GM23338 (cell line): ENCODE measurements around the gene CNOT6L. TPM values are rescaled to one million over a fixed set of nuclear protein-coding genes. Genes with fewer than 3 reads are reported as not detected.

Source experiments
- ATAC-seq: fragments of 200-7000 bp; cut with Tn5 transposase; 3 replicates; pipeline ENCODE4 v1.9.1; 2020
- DNase-seq: peaks from one replicate; pipeline ENCODE4 v3.0.0-alpha.2; 2015; ENCODE audit warnings: low spot score
- H2AFZ ChIP-seq: fragments of 200-600 bp; sonication (generic); 2 replicates; pipeline ENCODE4 v1.8.0; 2016; ENCODE audit warnings: antibody characterized with exemption, mild to moderate bottlenecking, moderate library complexity
- H3F3A ChIP-seq: fragments of 200-600 bp; sonication (generic); replicated peaks from 2 replicates; pipeline ENCODE4 v1.8.0; 2017; ENCODE audit warnings: antibody characterized with exemption, mixed run types, low read depth
- H3K27ac ChIP-seq: fragments of 200-600 bp; sonication (generic); 2 replicates; pipeline ENCODE4 v1.6.1; 2016; ENCODE audit warnings: low read depth
- H3K27me3 ChIP-seq: fragments of 200-600 bp; sonication (generic); 2 replicates; pipeline ENCODE4 v1.8.0; 2016; ENCODE audit warnings: mild to moderate bottlenecking, mixed run types, moderate library complexity; ENCODE audit not compliant: insufficient read depth
- H3K36me3 ChIP-seq: fragments of 200-600 bp; sonication (generic); 2 replicates; pipeline ENCODE4 v1.8.0; 2016; ENCODE audit warnings: mild to moderate bottlenecking; ENCODE audit not compliant: insufficient read depth
- H3K4me1 ChIP-seq: fragments of 200-600 bp; sonication (generic); 2 replicates; pipeline ENCODE4 v1.8.0; 2016; ENCODE audit warnings: mild to moderate bottlenecking, moderate library complexity; ENCODE audit not compliant: insufficient read depth
- H3K4me2 ChIP-seq: fragments of 200-600 bp; sonication (generic); 2 replicates; pipeline ENCODE4 v1.7.1; 2017; ENCODE audit warnings: mixed run types
- H3K4me3 ChIP-seq: fragments of 200-600 bp; sonication (generic); 2 replicates; pipeline ENCODE4 v1.6.1; 2016; ENCODE audit warnings: mixed run types
- H3K79me2 ChIP-seq: fragments of 200-600 bp; sonication (generic); replicated peaks from 2 replicates; pipeline ENCODE4 v1.8.0; 2017; ENCODE audit warnings: mild to moderate bottlenecking; ENCODE audit not compliant: insufficient read depth
- H3K9me2 ChIP-seq: fragments of 200-600 bp; sonication (generic); 2 replicates; pipeline ENCODE4 v1.8.0; 2017; ENCODE audit not compliant: insufficient read depth
- H4K20me1 ChIP-seq: fragments of 200-600 bp; sonication (generic); replicated peaks from 2 replicates; pipeline ENCODE4 v1.8.0; 2017; ENCODE audit warnings: mild to moderate bottlenecking; ENCODE audit not compliant: insufficient read depth
- H3K27ac Mint-ChIP-seq: 2 replicates; pipeline ENCODE4 v1.8.0; 2020; ENCODE audit warnings: inconsistent platforms, mild to moderate bottlenecking, moderate library complexity, mixed read lengths
- H3K27me3 Mint-ChIP-seq: 3 replicates; pipeline ENCODE4 v1.8.0; 2022; ENCODE audit warnings: low read depth, mild to moderate bottlenecking, moderate library complexity, mixed read lengths, inconsistent platforms; ENCODE audit not compliant: insufficient read depth, poor library complexity
- H3K36me3 Mint-ChIP-seq: 3 replicates; pipeline ENCODE4 v1.8.0; 2021; ENCODE audit warnings: low read depth, mild to moderate bottlenecking, inconsistent platforms, moderate library complexity, mixed read lengths
- H3K4me1 Mint-ChIP-seq: 3 replicates; pipeline ENCODE4 v1.8.0; 2020; ENCODE audit warnings: mild to moderate bottlenecking, inconsistent platforms, mixed read lengths
- H3K4me3 Mint-ChIP-seq: 3 replicates; pipeline ENCODE4 v1.8.0; 2021; ENCODE audit warnings: moderate library complexity, mild to moderate bottlenecking, inconsistent platforms, mixed read lengths
- H3K9me3 Mint-ChIP-seq: 3 replicates; pipeline ENCODE4 v1.8.0; 2020; ENCODE audit warnings: moderate library complexity, mild to moderate bottlenecking, inconsistent platforms, mixed read lengths
- CTCF ChIP-seq, 2 experiments: fragments of 200-600 bp in 1 of 2; sonication (generic) in 1 of 2; conservative IDR thresholded peaks; 2 replicates each; pipeline versions ENCODE4 v1.5.1 to v1.6.1; 2016 to 2017; ENCODE audit warnings: antibody characterized with exemption in 2 of 2, low read depth in 2 of 2, mild to moderate bottlenecking in 2 of 2, moderate library complexity in 1 of 2
- ETS1 ChIP-seq: IDR thresholded peaks from 2 replicates; pipeline ENCODE4 v1.6.1; 2016; ENCODE audit warnings: antibody characterized with exemption
- EZH2 ChIP-seq: fragments of 200-600 bp; sonication (generic); IDR thresholded peaks from one replicate; pipeline ENCODE4 v1.8.0; 2017; ENCODE audit warnings: antibody characterized with exemption, mild to moderate bottlenecking, low read depth; ENCODE audit not compliant: unreplicated experiment
- EZH2phosphoT487 ChIP-seq: fragments of 200-600 bp; sonication (generic); IDR thresholded peaks from one replicate; pipeline ENCODE4 v1.8.1; 2018; ENCODE audit warnings: antibody characterized with exemption; ENCODE audit not compliant: unreplicated experiment
- JUNB ChIP-seq: IDR thresholded peaks from one replicate; pipeline ENCODE4 v1.6.1; 2016; ENCODE audit warnings: antibody characterized with exemption; ENCODE audit not compliant: unreplicated experiment
- POLR2AphosphoS5 ChIP-seq: IDR thresholded peaks from 2 replicates; pipeline ENCODE4 v1.6.1; 2016; ENCODE audit warnings: antibody characterized with exemption, low read depth
- ZNF331 ChIP-seq: fragments of 250-450 bp; sonication (Bioruptor Pico); IDR thresholded peaks from 2 replicates; pipeline ENCODE4 v1.5.0; 2020; ENCODE audit warnings: low read depth, mild to moderate bottlenecking, moderate library complexity
- ZNF462 ChIP-seq: fragments of 250-450 bp; sonication (Bioruptor Pico); IDR thresholded peaks from 2 replicates; pipeline ENCODE4 v1.5.0; 2020; ENCODE audit warnings: mild to moderate bottlenecking, moderate library complexity
- polyA plus RNA-seq: library from polyadenylated mRNA; unstranded; fragments of >200 nt; fragmentation: Nextera tagmentation; extraction: Ambion mirVana; gene quantifications from 2 replicates; pipeline ENCODE4 v1.2.1, GENCODE V29; 2016
- total RNA-seq: library from RNA; depleted of rRNA; stranded (reverse); fragments of >200 nt; shearing (Covaris generic); gene quantifications from 2 replicates; pipeline ENCODE4 v1.2.3, GENCODE V29; 2014

Gene CNOT6L
- total and polyA plus RNA-seq, 2 experiments from 2014 or later, result 3.2 to 13.9 TPM

- no peaks in the 10 kb centered on the region for H3K9me3 Mint-ChIP-seq
- TF ChIP-seq POLR2AphosphoS5 (no peak), ZNF331 (CRISPR knock-in tag) (no peak), EZH2 (no peak), EZH2phosphoT487 (no peak), ZNF462 (CRISPR knock-in tag) (no peak), JUNB (no peak)
- H2AFZ ChIP-seq, result no peak overlapping the region
Observed at GRCh38 chr4:77833126-77833724, 14.1 kb upstream of the CNOT6L start.

GRCh38 chr4:77827343-77827742, 8.2 kb upstream of the CNOT6L start:
- Histone ChIP-seq H3K27ac (no peak overlapping the region), H3K4me1 (no peaks in the 10 kb centered on the region), H4K20me1 (no peaks in the 10 kb centered on the region), H2AFZ (no peak overlapping the region), H3K4me3 (no peak overlapping the region), H3K4me2 (no peak overlapping the region), H3K36me3 (no peaks in the 10 kb centered on the region), H3K9me2 (no peaks in the 10 kb centered on the region), H3F3A (no peaks in the 10 kb centered on the region), H3K79me2 (no peaks in the 10 kb centered on the region), H3K27me3 (no peaks in the 10 kb centered on the region)
- Mint-ChIP-seq H3K27ac (no peak overlapping the region), H3K4me1 (no peaks in the 10 kb centered on the region), H3K4me3 (no peak overlapping the region), H3K9me3 (no peaks in the 10 kb centered on the region), H3K27me3 (no peaks in the 10 kb centered on the region), H3K36me3 (no peaks in the 10 kb centered on the region)
- no peak for DNase-seq
- no peak for ATAC-seq
- TF ChIP-seq ZNF331 (CRISPR knock-in tag) (no peak), ETS1 (no peak), CTCF (conservative IDR thresholded peaks at IDR 0.05; ENCODE audit: low read depth in 2 of 2) (no peak)

More at GRCh38 chr4:77833126-77833724, 14.1 kb upstream of the CNOT6L start:
- H3F3A ChIP-seq, result no peaks in the 10 kb centered on the region
- H3K4me1 ChIP-seq, result no peaks in the 10 kb centered on the region
- H3K27me3 ChIP-seq, result no peaks in the 10 kb centered on the region
- no peaks in the 10 kb centered on the region for H3K36me3 ChIP-seq
- no peaks in the 10 kb centered on the region for H3K36me3 Mint-ChIP-seq
- no peak for DNase-seq
- no peaks in the 10 kb centered on the region for H3K27me3 Mint-ChIP-seq
- no peak for ATAC-seq
- H3K4me3 ChIP-seq, result no peak overlapping the region
- no peak overlapping the region for H3K27ac ChIP-seq
- no peak overlapping the region for H3K4me3 Mint-ChIP-seq
- no peaks in the 10 kb centered on the region for H4K20me1 ChIP-seq
- H3K79me2 ChIP-seq, result no peaks in the 10 kb centered on the region
- no peak overlapping the region for H3K27ac Mint-ChIP-seq
- no peaks in the 10 kb centered on the region for H3K9me2 ChIP-seq
- H3K4me1 Mint-ChIP-seq, result no peaks in the 10 kb centered on the region
- H3K4me2 ChIP-seq, result no peak overlapping the region
